WTC11 (cell line): ENCODE measurements around the gene PLEKHM3. TPM values are rescaled to one million over a fixed set of nuclear protein-coding genes. Genes with fewer than 3 reads are reported as not detected.

Experiments
- ATAC-seq: fragments of 200-7000 bp; cut with Tn5 transposase; 2 replicates; pipeline ENCODE4 v1.10.0; 2021; ENCODE audit warnings: mild to moderate bottlenecking, moderate library complexity
- CTCF ChIA-PET: fragments of 300-600 bp; sonication (Branson Sonifier 250); formaldehyde crosslinking; loops from one replicate; lab custom pipeline; 2021; ENCODE audit warnings: antibody characterized with exemption; lab: Charles Lee
- POLR2A ChIA-PET: fragments of 350-600 bp; sonication (Branson Sonifier 250); formaldehyde crosslinking; loops from one replicate; lab custom pipeline; 2021; ENCODE audit warnings: antibody characterized with exemption; lab: Charles Lee
- DNase-seq: peaks from one replicate; pipeline ENCODE4 v3.0.0; 2021; ENCODE audit warnings: low spot score
- H3K27ac Mint-ChIP-seq: 2 replicates; pipeline ENCODE4 v1.8.0; 2021; ENCODE audit warnings: mixed read lengths
- H3K27me3 Mint-ChIP-seq: 2 replicates; pipeline ENCODE4 v1.8.0; 2021; ENCODE audit warnings: low read depth, mild to moderate bottlenecking, moderate library complexity, mixed read lengths
- H3K36me3 Mint-ChIP-seq: 2 replicates; pipeline ENCODE4 v1.8.0; 2021; ENCODE audit warnings: mixed read lengths
- H3K4me1 Mint-ChIP-seq: 2 replicates; pipeline ENCODE4 v1.8.0; 2022; ENCODE audit warnings: mixed read lengths
- H3K4me3 Mint-ChIP-seq: 2 replicates; pipeline ENCODE4 v1.8.0; 2021; ENCODE audit warnings: mild to moderate bottlenecking, moderate library complexity, mixed read lengths
- H3K9me3 Mint-ChIP-seq: 2 replicates; pipeline ENCODE4 v1.8.0; 2021; ENCODE audit warnings: mixed read lengths
- JUN ChIP-seq: sonication (generic); formaldehyde crosslinking; IDR thresholded peaks from 2 replicates; pipeline ENCODE4 v1.8.0; 2023; ENCODE audit warnings: mild to moderate bottlenecking, missing genetic modification reagents
- OVOL2 ChIP-seq: fragments of 250-450 bp; sonication (Bioruptor Pico); IDR thresholded peaks from 2 replicates; pipeline ENCODE4 v1.9.0; 2021; ENCODE audit warnings: mild to moderate bottlenecking, borderline replicate concordance
- SP1 ChIP-seq: sonication (generic); formaldehyde crosslinking; conservative IDR thresholded peaks from 2 replicates; pipeline ENCODE4 v1.8.1; 2022; ENCODE audit warnings: missing genetic modification reagents
- TCF7 ChIP-seq: sonication (generic); formaldehyde crosslinking; IDR thresholded peaks from 2 replicates; pipeline ENCODE4 v1.8.0; 2022; ENCODE audit warnings: mild to moderate bottlenecking, low read depth, missing genetic modification reagents, moderate library complexity
- ZBTB43 ChIP-seq: sonication (generic); formaldehyde crosslinking; IDR thresholded peaks from 2 replicates; pipeline ENCODE4 v1.8.1; 2023; ENCODE audit warnings: mild to moderate bottlenecking, missing genetic modification reagents
- ZNF281 ChIP-seq: sonication (generic); formaldehyde crosslinking; IDR thresholded peaks from 2 replicates; pipeline ENCODE4 v1.8.0; 2023; ENCODE audit warnings: mild to moderate bottlenecking, missing genetic modification reagents
- ZSCAN18 ChIP-seq: fragments of 250-450 bp; sonication (Bioruptor Pico); IDR thresholded peaks from 2 replicates; pipeline ENCODE4 v2.1.2; 2022; ENCODE audit warnings: mild to moderate bottlenecking, moderate library complexity
- total RNA-seq: library from RNA; stranded (reverse); gene quantifications from 3 replicates; pipeline ENCODE4 v1.2.3, GENCODE V29; 2021
- TF ChIP-seq, protein P1 (sequence below): sonication (generic); formaldehyde crosslinking; IDR thresholded peaks from 2 replicates; pipeline ENCODE4 v1.8.0; 2023; ENCODE audit warnings: missing genetic modification reagents, mild to moderate bottlenecking, borderline replicate concordance
- TF ChIP-seq, protein P2 (sequence below): sonication (generic); formaldehyde crosslinking; IDR thresholded peaks from 2 replicates; pipeline ENCODE4 v1.8.1; 2023; ENCODE audit warnings: mild to moderate bottlenecking, moderate library complexity, missing genetic modification reagents
- TF ChIP-seq, protein P3 (sequence below): sonication (generic); formaldehyde crosslinking; conservative IDR thresholded peaks from 2 replicates; pipeline ENCODE4 v1.8.1; 2023; ENCODE audit warnings: mild to moderate bottlenecking, low read depth, missing genetic modification reagents, moderate library complexity

The PLEKHM3 gene
- total RNA-seq, 1 experiment from 2014 or later, result 5.8 TPM

- no peaks in the 10 kb centered on the region for H3K9me3 Mint-ChIP-seq
- ChIA-PET POLR2A (interaction anchor here (0.6 to 0.7 kb wide), 2 partner anchors 44 to 234 kb away, joined by 3 to 4 read pairs; no protein-coding TSS in a partner anchor), CTCF (interaction anchor here (0.6 kb wide), 1 partner anchor 38 kb away, joined by 3 read pairs; no protein-coding TSS in a partner anchor)
- H3K36me3 Mint-ChIP-seq, result no peaks in the 10 kb centered on the region
- DNase-seq, result no peak
- no peaks in the 10 kb centered on the region for H3K27me3 Mint-ChIP-seq
- no peak overlapping the region for H3K4me3 Mint-ChIP-seq
- TF ChIP-seq JUN (no peak), TCF7 (no peak), ZSCAN18 (no peak), ZNF281 (CRISPR knock-in tag) (no peak), ZBTB43 (CRISPR knock-in tag) (no peak), OVOL2 (no peak), SP1 (CRISPR knock-in tag) (no peak)
- TF ChIP-seq, protein P1, sequence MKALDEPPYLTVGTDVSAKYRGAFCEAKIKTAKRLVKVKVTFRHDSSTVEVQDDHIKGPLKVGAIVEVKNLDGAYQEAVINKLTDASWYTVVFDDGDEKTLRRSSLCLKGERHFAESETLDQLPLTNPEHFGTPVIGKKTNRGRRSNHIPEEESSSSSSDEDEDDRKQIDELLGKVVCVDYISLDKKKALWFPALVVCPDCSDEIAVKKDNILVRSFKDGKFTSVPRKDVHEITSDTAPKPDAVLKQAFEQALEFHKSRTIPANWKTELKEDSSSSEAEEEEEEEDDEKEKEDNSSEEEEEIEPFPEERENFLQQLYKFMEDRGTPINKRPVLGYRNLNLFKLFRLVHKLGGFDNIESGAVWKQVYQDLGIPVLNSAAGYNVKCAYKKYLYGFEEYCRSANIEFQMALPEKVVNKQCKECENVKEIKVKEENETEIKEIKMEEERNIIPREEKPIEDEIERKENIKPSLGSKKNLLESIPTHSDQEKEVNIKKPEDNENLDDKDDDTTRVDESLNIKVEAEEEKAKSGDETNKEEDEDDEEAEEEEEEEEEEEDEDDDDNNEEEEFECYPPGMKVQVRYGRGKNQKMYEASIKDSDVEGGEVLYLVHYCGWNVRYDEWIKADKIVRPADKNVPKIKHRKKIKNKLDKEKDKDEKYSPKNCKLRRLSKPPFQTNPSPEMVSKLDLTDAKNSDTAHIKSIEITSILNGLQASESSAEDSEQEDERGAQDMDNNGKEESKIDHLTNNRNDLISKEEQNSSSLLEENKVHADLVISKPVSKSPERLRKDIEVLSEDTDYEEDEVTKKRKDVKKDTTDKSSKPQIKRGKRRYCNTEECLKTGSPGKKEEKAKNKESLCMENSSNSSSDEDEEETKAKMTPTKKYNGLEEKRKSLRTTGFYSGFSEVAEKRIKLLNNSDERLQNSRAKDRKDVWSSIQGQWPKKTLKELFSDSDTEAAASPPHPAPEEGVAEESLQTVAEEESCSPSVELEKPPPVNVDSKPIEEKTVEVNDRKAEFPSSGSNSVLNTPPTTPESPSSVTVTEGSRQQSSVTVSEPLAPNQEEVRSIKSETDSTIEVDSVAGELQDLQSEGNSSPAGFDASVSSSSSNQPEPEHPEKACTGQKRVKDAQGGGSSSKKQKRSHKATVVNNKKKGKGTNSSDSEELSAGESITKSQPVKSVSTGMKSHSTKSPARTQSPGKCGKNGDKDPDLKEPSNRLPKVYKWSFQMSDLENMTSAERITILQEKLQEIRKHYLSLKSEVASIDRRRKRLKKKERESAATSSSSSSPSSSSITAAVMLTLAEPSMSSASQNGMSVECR (CRISPR knock-in tag), result no peak
- TF ChIP-seq, protein P2, sequence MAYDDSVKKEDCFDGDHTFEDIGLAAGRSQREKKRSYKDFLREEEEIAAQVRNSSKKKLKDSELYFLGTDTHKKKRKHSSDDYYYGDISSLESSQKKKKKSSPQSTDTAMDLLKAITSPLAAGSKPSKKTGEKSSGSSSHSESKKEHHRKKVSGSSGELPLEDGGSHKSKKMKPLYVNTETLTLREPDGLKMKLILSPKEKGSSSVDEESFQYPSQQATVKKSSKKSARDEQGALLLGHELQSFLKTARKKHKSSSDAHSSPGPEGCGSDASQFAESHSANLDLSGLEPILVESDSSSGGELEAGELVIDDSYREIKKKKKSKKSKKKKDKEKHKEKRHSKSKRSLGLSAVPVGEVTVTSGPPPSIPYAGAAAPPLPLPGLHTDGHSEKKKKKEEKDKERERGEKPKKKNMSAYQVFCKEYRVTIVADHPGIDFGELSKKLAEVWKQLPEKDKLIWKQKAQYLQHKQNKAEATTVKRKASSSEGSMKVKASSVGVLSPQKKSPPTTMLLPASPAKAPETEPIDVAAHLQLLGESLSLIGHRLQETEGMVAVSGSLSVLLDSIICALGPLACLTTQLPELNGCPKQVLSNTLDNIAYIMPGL (CRISPR knock-in tag), result no peak
- TF ChIP-seq, protein P3, sequence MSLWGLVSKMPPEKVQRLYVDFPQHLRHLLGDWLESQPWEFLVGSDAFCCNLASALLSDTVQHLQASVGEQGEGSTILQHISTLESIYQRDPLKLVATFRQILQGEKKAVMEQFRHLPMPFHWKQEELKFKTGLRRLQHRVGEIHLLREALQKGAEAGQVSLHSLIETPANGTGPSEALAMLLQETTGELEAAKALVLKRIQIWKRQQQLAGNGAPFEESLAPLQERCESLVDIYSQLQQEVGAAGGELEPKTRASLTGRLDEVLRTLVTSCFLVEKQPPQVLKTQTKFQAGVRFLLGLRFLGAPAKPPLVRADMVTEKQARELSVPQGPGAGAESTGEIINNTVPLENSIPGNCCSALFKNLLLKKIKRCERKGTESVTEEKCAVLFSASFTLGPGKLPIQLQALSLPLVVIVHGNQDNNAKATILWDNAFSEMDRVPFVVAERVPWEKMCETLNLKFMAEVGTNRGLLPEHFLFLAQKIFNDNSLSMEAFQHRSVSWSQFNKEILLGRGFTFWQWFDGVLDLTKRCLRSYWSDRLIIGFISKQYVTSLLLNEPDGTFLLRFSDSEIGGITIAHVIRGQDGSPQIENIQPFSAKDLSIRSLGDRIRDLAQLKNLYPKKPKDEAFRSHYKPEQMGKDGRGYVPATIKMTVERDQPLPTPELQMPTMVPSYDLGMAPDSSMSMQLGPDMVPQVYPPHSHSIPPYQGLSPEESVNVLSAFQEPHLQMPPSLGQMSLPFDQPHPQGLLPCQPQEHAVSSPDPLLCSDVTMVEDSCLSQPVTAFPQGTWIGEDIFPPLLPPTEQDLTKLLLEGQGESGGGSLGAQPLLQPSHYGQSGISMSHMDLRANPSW (CRISPR knock-in tag), result no peak
- peaks cover 36% of the 10 kb centered on the region for H3K4me1 Mint-ChIP-seq
- no peak for ATAC-seq
- H3K27ac Mint-ChIP-seq, result no peak overlapping the region
These were observed 222.7 kb downstream of the PLEKHM3 start for GRCh38 chr2:207802650-207803049.
